K562 (cell line): ENCODE measurements around the gene NCKIPSD. TPM values are rescaled to one million over a fixed set of nuclear protein-coding genes. Genes with fewer than 3 reads are reported as not detected.
A peak's percentile ranks its signal among the peaks of the same experiment; 100 is the strongest.

Experiments
- CCAR2 ChIP-seq: fragments of 200-400 bp; formaldehyde crosslinking; IDR thresholded peaks from 2 replicates; pipeline ENCODE4 v1.6.1; 2017; ENCODE audit warnings: mild to moderate bottlenecking, low read depth, low read length
- DMBX1 ChIP-seq: fragments of 250-450 bp; sonication (Bioruptor Pico); IDR thresholded peaks from 2 replicates; pipeline ENCODE4 v1.8.0; 2022; ENCODE audit warnings: inconsistent platforms, mild to moderate bottlenecking, moderate library complexity, borderline replicate concordance
- ESRRB ChIP-seq: fragments of 250-450 bp; sonication (Bioruptor Pico); IDR thresholded peaks from 2 replicates; pipeline ENCODE4 v1.5.0; 2020; ENCODE audit warnings: mild to moderate bottlenecking, moderate library complexity, borderline replicate concordance
- PRMT5 ChIP-seq: sonication (generic); formaldehyde crosslinking; IDR thresholded peaks from 2 replicates; pipeline ENCODE4 v1.5.0; 2020; ENCODE audit warnings: missing genetic modification reagents
- SP1 ChIP-seq: sonication (generic); formaldehyde crosslinking; IDR thresholded peaks from 2 replicates; pipeline ENCODE4 v1.8.1; 2022; ENCODE audit warnings: mild to moderate bottlenecking, missing genetic modification reagents
- TEAD2 ChIP-seq: fragments of 450-650 bp; IDR thresholded peaks from 2 replicates; pipeline ENCODE4 v1.6.1; 2016; ENCODE audit warnings: missing genetic modification characterization, control low read depth, missing compliant biosample characterization
- ZNF23 ChIP-seq: fragments of 250-450 bp; sonication (Bioruptor Pico); IDR thresholded peaks from 2 replicates; pipeline ENCODE4 v1.4.0; 2020; ENCODE audit warnings: mild to moderate bottlenecking
- polyA plus RNA-seq, 8 experiments: library from polyadenylated mRNA; depleted of rRNA in 4 of 8; stranded (reverse) in 5 of 8; unstranded in 3 of 8; fragments of >200 nt; fragmentation: Nextera tagmentation in 2 of 8; fragmentation: Illumina TruSeq in 1 of 8; extraction: Ambion mirVana in 2 of 8; extraction: Trizol in 1 of 8; gene quantifications; 2 replicates each; pipeline versions ENCODE4 v1.2.1 to v1.2.3, GENCODE V29; 2011 to 2014; ENCODE audit warnings: inconsistent platforms in 1 of 8, missing spikeins in 1 of 8
- total RNA-seq, 7 experiments: library from RNA; depleted of rRNA in 6 of 7; stranded (reverse); fragments of >200 nt in 6 of 7; fragmentation: Illumina TruSeq in 2 of 7; extraction: Trizol in 2 of 7; gene quantifications; 2 replicates each; pipeline versions ENCODE4 v1.2.1 to v1.2.3, GENCODE V29; 2011 to 2021; ENCODE audit warnings: low replicate concordance in 1 of 7
- TF ChIP-seq, protein P1 (sequence below): fragments of 200-800 bp; sonication (Bioruptor generic); IDR thresholded peaks from 2 replicates; pipeline ENCODE4 v1.6.1; 2016; ENCODE audit warnings: missing genetic modification characterization, missing compliant biosample characterization
- TF ChIP-seq, protein P2 (sequence below), 2 experiments: fragments of 450-650 bp; IDR thresholded peaks; 2 replicates each; pipeline ENCODE4 v1.6.1; 2016; ENCODE audit warnings: mild to moderate bottlenecking in 2 of 2, borderline replicate concordance in 1 of 2, low read depth in 1 of 2, moderate library complexity in 1 of 2
- TF ChIP-seq, protein P3 (sequence below): fragments of 450-650 bp; IDR thresholded peaks from 2 replicates; pipeline ENCODE4 v1.7.1; 2018; ENCODE audit warnings: mild to moderate bottlenecking, low read depth; ENCODE audit not compliant: partially characterized antibody

Gene NCKIPSD
- total and polyA plus RNA-seq, 9 of the 15 experiments (the other 6 are each of a cell fraction or from before 2014, with no cell fraction given) = 0.49 to 24.4 (median 12.3) TPM

DNA sequence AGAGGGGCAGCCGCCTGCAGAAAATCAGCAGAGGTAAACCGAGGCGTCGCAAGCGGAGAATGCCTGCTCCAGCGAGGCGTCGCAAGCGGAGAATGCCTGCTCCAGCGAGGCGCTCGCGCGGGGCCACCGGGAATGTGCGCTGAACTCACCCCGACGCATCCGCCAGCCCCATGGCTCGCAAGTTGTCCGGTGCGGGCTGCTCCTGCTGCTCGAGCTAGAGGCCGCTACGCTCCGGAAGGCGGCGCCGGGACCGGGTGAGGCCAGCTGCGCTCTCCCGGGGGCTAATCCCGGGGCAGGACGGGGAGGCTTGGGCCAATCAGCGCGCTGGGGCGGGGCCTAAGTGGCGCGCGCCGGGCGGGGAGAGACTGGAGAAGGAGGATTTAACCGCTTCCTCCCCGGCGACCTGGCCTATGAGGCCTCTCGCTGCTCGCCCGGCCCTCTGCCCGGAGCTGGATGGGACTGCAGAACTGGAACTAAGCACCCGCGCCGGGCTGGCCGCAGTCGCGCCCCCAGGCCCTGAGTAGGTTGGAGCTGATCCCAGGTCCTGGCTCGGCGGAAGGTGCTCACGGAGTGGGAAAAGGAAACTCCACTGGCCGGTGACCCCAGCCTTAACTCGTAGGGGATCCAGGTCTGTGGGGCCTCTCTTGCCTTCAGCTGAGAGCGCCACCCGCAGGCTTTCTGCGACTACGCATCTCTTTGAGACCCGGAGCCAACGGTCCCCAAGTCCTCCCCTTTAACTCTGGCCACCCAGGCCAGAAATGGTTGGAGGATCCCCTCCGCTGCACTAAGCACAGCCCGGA lies 50.3 kb downstream of the NCKIPSD start, which contains the start of gene SLC26A6 (continued):
- TF ChIP-seq, protein P1, sequence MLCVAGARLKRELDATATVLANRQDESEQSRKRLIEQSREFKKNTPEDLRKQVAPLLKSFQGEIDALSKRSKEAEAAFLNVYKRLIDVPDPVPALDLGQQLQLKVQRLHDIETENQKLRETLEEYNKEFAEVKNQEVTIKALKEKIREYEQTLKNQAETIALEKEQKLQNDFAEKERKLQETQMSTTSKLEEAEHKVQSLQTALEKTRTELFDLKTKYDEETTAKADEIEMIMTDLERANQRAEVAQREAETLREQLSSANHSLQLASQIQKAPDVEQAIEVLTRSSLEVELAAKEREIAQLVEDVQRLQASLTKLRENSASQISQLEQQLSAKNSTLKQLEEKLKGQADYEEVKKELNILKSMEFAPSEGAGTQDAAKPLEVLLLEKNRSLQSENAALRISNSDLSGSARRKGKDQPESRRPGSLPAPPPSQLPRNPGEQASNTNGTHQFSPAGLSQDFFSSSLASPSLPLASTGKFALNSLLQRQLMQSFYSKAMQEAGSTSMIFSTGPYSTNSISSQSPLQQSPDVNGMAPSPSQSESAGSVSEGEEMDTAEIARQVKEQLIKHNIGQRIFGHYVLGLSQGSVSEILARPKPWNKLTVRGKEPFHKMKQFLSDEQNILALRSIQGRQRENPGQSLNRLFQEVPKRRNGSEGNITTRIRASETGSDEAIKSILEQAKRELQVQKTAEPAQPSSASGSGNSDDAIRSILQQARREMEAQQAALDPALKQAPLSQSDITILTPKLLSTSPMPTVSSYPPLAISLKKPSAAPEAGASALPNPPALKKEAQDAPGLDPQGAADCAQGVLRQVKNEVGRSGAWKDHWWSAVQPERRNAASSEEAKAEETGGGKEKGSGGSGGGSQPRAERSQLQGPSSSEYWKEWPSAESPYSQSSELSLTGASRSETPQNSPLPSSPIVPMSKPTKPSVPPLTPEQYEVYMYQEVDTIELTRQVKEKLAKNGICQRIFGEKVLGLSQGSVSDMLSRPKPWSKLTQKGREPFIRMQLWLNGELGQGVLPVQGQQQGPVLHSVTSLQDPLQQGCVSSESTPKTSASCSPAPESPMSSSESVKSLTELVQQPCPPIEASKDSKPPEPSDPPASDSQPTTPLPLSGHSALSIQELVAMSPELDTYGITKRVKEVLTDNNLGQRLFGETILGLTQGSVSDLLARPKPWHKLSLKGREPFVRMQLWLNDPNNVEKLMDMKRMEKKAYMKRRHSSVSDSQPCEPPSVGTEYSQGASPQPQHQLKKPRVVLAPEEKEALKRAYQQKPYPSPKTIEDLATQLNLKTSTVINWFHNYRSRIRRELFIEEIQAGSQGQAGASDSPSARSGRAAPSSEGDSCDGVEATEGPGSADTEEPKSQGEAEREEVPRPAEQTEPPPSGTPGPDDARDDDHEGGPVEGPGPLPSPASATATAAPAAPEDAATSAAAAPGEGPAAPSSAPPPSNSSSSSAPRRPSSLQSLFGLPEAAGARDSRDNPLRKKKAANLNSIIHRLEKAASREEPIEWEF (CRISPR knock-in tag) = no peak
- TF ChIP-seq, protein P2, sequence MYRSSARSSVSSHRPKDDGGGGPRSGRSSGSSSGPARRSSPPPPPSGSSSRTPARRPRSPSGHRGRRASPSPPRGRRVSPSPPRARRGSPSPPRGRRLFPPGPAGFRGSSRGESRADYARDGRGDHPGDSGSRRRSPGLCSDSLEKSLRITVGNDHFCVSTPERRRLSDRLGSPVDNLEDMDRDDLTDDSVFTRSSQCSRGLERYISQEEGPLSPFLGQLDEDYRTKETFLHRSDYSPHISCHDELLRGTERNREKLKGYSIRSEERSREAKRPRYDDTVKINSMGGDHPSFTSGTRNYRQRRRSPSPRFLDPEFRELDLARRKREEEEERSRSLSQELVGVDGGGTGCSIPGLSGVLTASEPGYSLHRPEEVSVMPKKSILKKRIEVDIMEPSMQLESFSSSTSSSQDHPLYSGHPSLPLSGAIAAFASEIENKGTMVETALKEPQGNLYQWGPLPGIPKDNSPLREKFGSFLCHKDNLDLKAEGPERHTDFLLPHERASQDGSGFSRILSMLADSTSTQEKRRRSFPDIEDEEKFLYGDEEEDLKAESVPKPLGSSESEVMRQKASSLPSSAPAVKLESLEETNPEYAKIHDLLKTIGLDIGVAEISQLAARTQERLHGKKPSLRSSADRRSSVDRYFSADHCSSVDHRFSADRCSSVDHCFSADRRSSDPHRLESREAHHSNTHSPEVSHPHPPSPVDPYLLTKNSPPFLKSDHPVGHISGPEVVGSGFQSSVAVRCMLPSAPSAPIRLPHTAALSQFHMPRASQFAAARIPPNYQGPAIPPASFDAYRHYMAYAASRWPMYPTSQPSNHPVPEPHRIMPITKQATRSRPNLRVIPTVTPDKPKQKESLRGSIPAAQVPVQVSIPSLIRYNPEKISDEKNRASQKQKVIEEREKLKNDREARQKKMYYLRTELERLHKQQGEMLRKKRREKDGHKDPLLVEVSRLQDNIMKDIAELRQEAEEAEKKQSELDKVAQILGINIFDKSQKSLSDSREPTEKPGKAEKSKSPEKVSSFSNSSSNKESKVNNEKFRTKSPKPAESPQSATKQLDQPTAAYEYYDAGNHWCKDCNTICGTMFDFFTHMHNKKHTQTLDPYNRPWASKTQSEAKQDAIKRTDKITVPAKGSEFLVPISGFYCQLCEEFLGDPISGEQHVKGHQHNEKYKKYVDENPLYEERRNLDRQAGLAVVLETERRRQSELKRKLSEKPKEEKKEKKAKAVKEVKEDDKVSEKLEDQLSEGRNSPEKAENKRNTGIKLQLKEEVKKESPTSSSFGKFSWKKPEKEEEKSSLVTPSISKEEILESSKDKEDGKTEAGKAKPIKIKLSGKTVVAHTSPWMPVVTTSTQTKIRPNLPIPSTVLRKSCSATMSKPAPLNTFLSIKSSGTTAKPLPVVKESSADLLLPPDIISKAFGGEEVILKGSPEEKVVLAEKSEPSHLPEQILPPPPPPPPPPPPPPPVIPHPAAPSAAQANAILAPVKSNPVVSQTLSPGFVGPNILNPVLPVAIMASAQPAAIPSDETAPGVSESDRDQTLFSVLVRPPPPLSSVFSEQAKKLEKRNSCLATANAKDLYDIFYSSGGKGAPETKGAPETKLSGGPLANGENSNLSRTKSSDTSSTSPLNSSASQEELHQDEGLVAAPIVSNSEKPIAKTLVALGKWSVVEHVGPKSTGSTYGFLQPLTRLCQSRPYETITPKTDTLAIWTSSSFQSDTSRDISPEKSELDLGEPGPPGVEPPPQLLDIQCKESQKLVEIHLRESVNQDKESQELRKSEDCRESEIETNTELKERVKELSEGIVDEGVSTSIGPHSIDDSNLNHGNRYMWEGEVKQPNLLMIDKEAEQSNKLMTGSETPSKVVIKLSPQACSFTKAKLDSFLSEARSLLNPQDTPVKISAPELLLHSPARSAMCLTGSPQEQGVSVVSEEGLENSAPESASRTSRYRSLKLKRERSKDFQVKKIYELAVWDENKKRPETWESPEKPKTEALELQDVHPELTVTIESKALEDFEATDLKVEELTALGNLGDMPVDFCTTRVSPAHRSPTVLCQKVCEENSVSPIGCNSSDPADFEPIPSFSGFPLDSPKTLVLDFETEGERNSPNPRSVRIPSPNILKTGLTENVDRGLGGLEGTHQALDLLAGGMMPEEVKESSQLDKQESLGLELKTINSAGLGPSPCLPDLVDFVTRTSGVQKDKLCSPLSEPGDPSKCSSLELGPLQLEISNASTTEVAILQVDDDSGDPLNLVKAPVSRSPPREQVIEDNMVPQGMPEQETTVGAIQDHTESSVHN (IDR thresholded peaks at IDR 0.05; ENCODE audit: borderline replicate concordance in 1 of 2, low read depth in 1 of 2) = no peak
- TF ChIP-seq SP1 (CRISPR knock-in tag) (peak; percentile 90), PRMT5 (CRISPR knock-in tag) (no peak), CCAR2 (no peak), TEAD2 (tag) (no peak), ZNF23 (CRISPR knock-in tag) (no peak), DMBX1 (CRISPR knock-in tag) (no peak), ESRRB (CRISPR knock-in tag) (no peak)
- TF ChIP-seq, protein P3, sequence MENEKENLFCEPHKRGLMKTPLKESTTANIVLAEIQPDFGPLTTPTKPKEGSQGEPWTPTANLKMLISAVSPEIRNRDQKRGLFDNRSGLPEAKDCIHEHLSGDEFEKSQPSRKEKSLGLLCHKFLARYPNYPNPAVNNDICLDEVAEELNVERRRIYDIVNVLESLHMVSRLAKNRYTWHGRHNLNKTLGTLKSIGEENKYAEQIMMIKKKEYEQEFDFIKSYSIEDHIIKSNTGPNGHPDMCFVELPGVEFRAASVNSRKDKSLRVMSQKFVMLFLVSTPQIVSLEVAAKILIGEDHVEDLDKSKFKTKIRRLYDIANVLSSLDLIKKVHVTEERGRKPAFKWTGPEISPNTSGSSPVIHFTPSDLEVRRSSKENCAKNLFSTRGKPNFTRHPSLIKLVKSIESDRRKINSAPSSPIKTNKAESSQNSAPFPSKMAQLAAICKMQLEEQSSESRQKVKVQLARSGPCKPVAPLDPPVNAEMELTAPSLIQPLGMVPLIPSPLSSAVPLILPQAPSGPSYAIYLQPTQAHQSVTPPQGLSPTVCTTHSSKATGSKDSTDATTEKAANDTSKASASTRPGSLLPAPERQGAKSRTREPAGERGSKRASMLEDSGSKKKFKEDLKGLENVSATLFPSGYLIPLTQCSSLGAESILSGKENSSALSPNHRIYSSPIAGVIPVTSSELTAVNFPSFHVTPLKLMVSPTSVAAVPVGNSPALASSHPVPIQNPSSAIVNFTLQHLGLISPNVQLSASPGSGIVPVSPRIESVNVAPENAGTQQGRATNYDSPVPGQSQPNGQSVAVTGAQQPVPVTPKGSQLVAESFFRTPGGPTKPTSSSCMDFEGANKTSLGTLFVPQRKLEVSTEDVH = peak; percentile 12
